ENCODE data around the gene RAP1GAP2. TPM values are rescaled to one million over a fixed set of nuclear protein-coding genes. Genes with fewer than 3 reads are reported as not detected.
A peak's percentile ranks its signal among the peaks of the same experiment; 100 is the strongest.

RAP1GAP2 gene
- total and polyA plus RNA-seq, 7 experiments from 2014 or later, result 0.54 to 95.6 (median 2.6) TPM

- no peaks in the 10 kb centered on the region for H3K9me3 Mint-ChIP-seq
- H3K9me3 ChIP-seq (ENCODE audit: control insufficient read depth in 2 of 3, low read length in 3 of 3), result no peaks in the 10 kb centered on the region
- intact Hi-C loops (cut with micrococcal nuclease), result no loop called here
- H3K4me1 ChIP-seq (ENCODE audit: control insufficient read depth in 2 of 2, insufficient read depth in 2 of 2, low read length in 2 of 2), result peaks cover 0 to 6% of the 10 kb centered on the region in 2 donors
- no peak overlapping the region for H3K4me3 ChIP-seq (ENCODE audit: low read length)
- no peaks in the 10 kb centered on the region for H3K27me3 ChIP-seq (ENCODE audit: control insufficient read depth in 2 of 2, insufficient read depth in 2 of 2, low read length in 2 of 2)
- CTCF ChIA-PET, result no interaction called here
- POLR2A ChIA-PET, result interaction anchor here (0.6 kb wide), 1 partner anchor 32 kb away, joined by 8 read pairs; no protein-coding TSS in a partner anchor
- H3K4me1 Mint-ChIP-seq, result peaks cover 11 to 25% (median 20%) of the 10 kb centered on the region in 7 donors
- ATAC-seq, result no peak
- no peak for DNase-seq
- H3K36me3 Mint-ChIP-seq, result peaks cover 0 to 10% (median 0%) of the 10 kb centered on the region in 5 donors
- H3K27me3 Mint-ChIP-seq, result peaks cover 0 to 9% (median 0%) of the 10 kb centered on the region in 5 donors
- no peak overlapping the region for H3K27ac Mint-ChIP-seq
- H3K36me3 ChIP-seq (ENCODE audit: control insufficient read depth in 2 of 3, insufficient read depth in 3 of 3, low read length in 3 of 3), result no peaks in the 10 kb centered on the region
- H3K27ac ChIP-seq (ENCODE audit: low read depth, low read length), result no peak overlapping the region
- H3K4me3 Mint-ChIP-seq, result no peak overlapping the region
These were observed 156.1 kb downstream of the RAP1GAP2 start for GRCh38 chr17:2952174-2952845.

GRCh38 chr17:2954898-2955445 is 158.7 kb downstream of the RAP1GAP2 start:
- H3K4me3 ChIP-seq (ENCODE audit: low read length), result no peak overlapping the region
- ATAC-seq (peak; percentile 73), DNase-seq (no peak)
- POLR2A ChIA-PET, result no interaction called here
- intact Hi-C loops (cut with micrococcal nuclease), result no loop called here
- peak overlapping the region in 1 of 10 donors; percentile 17 for H3K4me3 Mint-ChIP-seq
- peaks cover 11 to 27% (median 15%) of the 10 kb centered on the region in 7 donors for H3K4me1 Mint-ChIP-seq
- no peaks in the 10 kb centered on the region for H3K9me3 ChIP-seq (ENCODE audit: control insufficient read depth in 2 of 3, low read length in 3 of 3)
- CTCF ChIA-PET, result no interaction called here
- H3K36me3 Mint-ChIP-seq, result peaks cover 0 to 10% (median 0%) of the 10 kb centered on the region in 5 donors
- H3K36me3 ChIP-seq (ENCODE audit: control insufficient read depth in 2 of 3, insufficient read depth in 3 of 3, low read length in 3 of 3), result no peaks in the 10 kb centered on the region
- H3K27me3 Mint-ChIP-seq, result peaks cover 0 to 9% (median 0%) of the 10 kb centered on the region in 5 donors
- H3K9me3 Mint-ChIP-seq, result no peaks in the 10 kb centered on the region
- no peaks in the 10 kb centered on the region for H3K27me3 ChIP-seq (ENCODE audit: control insufficient read depth in 2 of 2, insufficient read depth in 2 of 2, low read length in 2 of 2)
- H3K4me1 ChIP-seq (ENCODE audit: control insufficient read depth in 2 of 2, insufficient read depth in 2 of 2, low read length in 2 of 2), result peaks cover 0 to 6% of the 10 kb centered on the region in 2 donors
- H3K27ac ChIP-seq (ENCODE audit: low read depth, low read length), result no peak overlapping the region
- H3K27ac Mint-ChIP-seq, result no peak overlapping the region

DNA sequence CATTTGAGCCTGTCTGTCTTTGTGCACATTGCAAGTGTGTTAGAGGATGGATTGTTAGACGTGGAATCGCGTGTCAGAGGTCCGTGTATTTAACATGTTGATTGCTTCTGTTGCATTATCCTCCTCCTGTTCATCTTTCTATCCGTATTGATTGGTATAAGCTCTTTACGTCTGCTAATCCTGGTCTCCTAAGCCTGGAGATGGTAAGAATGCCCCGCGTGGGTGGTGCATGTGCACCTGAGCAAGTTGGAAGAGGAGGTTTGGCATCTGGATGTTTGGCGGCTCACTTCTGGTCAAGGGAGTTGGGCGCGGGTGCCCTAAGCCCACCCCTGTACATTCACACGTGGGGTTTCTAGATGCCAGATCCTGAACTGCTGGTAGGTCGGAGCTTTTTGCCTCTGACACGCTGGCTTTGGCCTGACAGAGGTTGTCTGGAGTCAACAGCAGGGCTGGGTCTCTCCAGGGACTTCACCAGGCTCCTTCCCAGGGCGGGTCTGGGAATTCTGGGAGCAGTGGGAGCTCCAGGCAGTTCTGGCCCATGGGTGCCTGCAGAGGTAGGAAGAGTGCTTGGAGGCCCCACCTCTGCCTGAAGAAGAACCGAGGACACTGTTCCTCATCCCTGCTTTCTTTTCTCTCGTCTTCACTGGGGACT is 159.8 kb downstream of the RAP1GAP2 start:
- Mint-ChIP-seq H3K4me1 (peaks cover 11 to 27% (median 15%) of the 10 kb centered on the region in 7 donors), H3K27me3 (peaks cover 0 to 9% (median 0%) of the 10 kb centered on the region in 5 donors), H3K27ac (no peak overlapping the region), H3K36me3 (peaks cover 0 to 11% (median 0%) of the 10 kb centered on the region in 5 donors), H3K9me3 (no peaks in the 10 kb centered on the region), H3K4me3 (no peak overlapping the region)
- Histone ChIP-seq H3K4me1 (ENCODE audit: control insufficient read depth in 2 of 2, insufficient read depth in 2 of 2, low read length in 2 of 2) (peaks cover 0 to 6% of the 10 kb centered on the region in 2 donors), H3K9me3 (ENCODE audit: control insufficient read depth in 2 of 3, low read length in 3 of 3) (no peaks in the 10 kb centered on the region), H3K27ac (ENCODE audit: low read depth, low read length) (no peak overlapping the region), H3K4me3 (ENCODE audit: low read length) (no peak overlapping the region), H3K36me3 (ENCODE audit: control insufficient read depth in 2 of 3, insufficient read depth in 3 of 3, low read length in 3 of 3) (no peaks in the 10 kb centered on the region), H3K27me3 (ENCODE audit: control insufficient read depth in 2 of 2, insufficient read depth in 2 of 2, low read length in 2 of 2) (no peaks in the 10 kb centered on the region)
- DNase-seq (no peak), ATAC-seq (no peak)
- POLR2A ChIA-PET, result no interaction called here
- CTCF ChIA-PET, result no interaction called here
- intact Hi-C loops (cut with micrococcal nuclease), result no loop called here

- no peak for DNase-seq
- H3K9me3 ChIP-seq (ENCODE audit: control insufficient read depth in 2 of 3, low read length in 3 of 3), result no peaks in the 10 kb centered on the region
- H3K27ac Mint-ChIP-seq, result no peak overlapping the region
- H3K36me3 Mint-ChIP-seq, result peaks cover 0 to 7% (median 0%) of the 10 kb centered on the region in 5 donors
- H3K4me3 Mint-ChIP-seq, result no peak overlapping the region
- no peaks in the 10 kb centered on the region for H3K9me3 Mint-ChIP-seq
- POLR2A ChIA-PET, result no interaction called here
- H3K4me1 Mint-ChIP-seq, result peaks cover 8 to 25% (median 11%) of the 10 kb centered on the region in 7 donors
- intact Hi-C loops (cut with micrococcal nuclease), result no loop called here
- CTCF ChIA-PET, result no interaction called here
- no peaks in the 10 kb centered on the region for H3K36me3 ChIP-seq (ENCODE audit: control insufficient read depth in 2 of 3, insufficient read depth in 3 of 3, low read length in 3 of 3)
- no peaks in the 10 kb centered on the region for H3K27me3 ChIP-seq (ENCODE audit: control insufficient read depth in 2 of 2, insufficient read depth in 2 of 2, low read length in 2 of 2)
- no peak overlapping the region for H3K4me3 ChIP-seq (ENCODE audit: low read length)
- no peak for ATAC-seq
- H3K27ac ChIP-seq (ENCODE audit: low read depth, low read length), result no peak overlapping the region
- peaks cover 0 to 6% of the 10 kb centered on the region in 2 donors for H3K4me1 ChIP-seq (ENCODE audit: control insufficient read depth in 2 of 2, insufficient read depth in 2 of 2, low read length in 2 of 2)
- peaks cover 0 to 9% (median 0%) of the 10 kb centered on the region in 5 donors for H3K27me3 Mint-ChIP-seq
These were observed 161.5 kb downstream of the RAP1GAP2 start for GRCh38 chr17:2957631-2958286.

DNA sequence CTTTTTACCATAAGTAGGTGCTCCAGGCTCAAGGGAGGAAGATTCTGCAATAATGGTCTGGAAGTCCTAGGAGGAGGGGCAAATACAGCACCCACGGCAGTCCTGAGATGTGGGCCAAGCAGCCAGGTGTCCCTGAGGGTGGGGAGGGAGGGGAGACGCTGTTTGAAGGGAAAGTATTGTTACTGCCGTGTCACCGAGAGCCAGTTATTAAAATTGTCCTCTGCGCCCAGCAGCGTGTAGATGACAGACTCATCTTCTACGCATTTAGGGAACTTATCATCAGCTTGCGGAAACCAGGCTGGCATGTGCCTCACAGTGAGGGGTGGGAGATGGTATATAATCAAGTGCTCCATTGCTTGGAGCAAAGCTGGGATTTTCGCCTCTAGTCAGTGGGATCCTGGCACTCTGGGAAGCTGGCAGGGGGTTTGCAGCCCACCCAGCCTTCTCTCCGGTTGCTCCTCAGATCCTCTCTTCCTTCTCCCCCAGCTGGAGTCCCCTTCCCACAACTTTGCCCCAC is 162.5 kb downstream of the RAP1GAP2 start:
- no peak overlapping the region for H3K4me3 Mint-ChIP-seq
- peaks cover 8 to 25% (median 11%) of the 10 kb centered on the region in 7 donors for H3K4me1 Mint-ChIP-seq
- intact Hi-C loops (cut with micrococcal nuclease), result no loop called here
- peaks cover 0 to 6% of the 10 kb centered on the region in 2 donors for H3K4me1 ChIP-seq (ENCODE audit: control insufficient read depth in 2 of 2, insufficient read depth in 2 of 2, low read length in 2 of 2)
- no peaks in the 10 kb centered on the region for H3K9me3 Mint-ChIP-seq
- H3K27ac Mint-ChIP-seq, result peak overlapping the region in 1 of 9 donors; percentile 30
- no peak overlapping the region for H3K4me3 ChIP-seq (ENCODE audit: low read length)
- no peaks in the 10 kb centered on the region for H3K9me3 ChIP-seq (ENCODE audit: control insufficient read depth in 2 of 3, low read length in 3 of 3)
- ChIA-PET CTCF (no interaction called here), POLR2A (no interaction called here)
- no peak overlapping the region for H3K27ac ChIP-seq (ENCODE audit: low read depth, low read length)
- no peaks in the 10 kb centered on the region for H3K27me3 ChIP-seq (ENCODE audit: control insufficient read depth in 2 of 2, insufficient read depth in 2 of 2, low read length in 2 of 2)
- ATAC-seq (no peak), DNase-seq (no peak)
- H3K27me3 Mint-ChIP-seq, result peaks cover 0 to 9% (median 0%) of the 10 kb centered on the region in 5 donors
- H3K36me3 ChIP-seq (ENCODE audit: control insufficient read depth in 2 of 3, insufficient read depth in 3 of 3, low read length in 3 of 3), result peaks cover 0 to 9% (median 0%) of the 10 kb centered on the region in 3 experiments
- H3K36me3 Mint-ChIP-seq, result peaks cover 0 to 10% (median 0%) of the 10 kb centered on the region in 5 donors

DNA sequence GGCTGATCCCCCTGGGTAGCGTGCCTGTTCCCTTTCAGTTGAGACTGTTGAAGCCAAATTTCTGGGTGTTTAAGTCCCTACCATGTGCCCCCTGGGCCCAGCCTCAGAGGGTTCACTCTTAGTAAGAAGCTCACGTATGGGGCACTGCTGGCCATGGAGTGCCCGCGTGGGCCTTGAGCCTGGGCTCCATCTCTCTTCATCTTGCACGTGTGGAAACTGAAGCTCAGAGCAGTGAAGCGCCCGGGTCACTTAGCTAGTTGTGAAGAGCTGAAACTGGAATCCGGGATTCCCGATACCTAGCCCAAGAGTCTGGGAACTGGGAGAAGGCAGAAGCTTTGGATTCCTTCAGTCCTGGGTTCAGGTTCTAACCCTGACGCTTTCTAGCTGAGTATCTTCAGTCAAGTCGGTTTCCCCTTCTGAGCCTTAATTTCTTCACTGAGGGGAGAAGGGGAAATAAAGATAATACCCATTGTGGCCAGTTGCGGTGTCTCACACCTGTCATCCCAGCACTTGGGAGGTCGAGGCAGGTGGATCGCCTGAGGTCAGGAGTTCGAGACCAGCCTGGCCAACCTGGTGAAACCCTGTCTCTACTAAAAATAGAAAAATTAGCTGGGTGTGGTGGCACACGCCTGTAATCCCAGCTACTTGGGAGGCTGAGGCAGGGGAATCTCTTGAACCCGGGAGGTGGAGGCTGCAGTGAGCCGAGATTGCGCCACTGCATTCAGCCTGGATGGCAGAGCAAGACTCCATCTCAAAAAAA is 163.3 kb downstream of the RAP1GAP2 start:
- no peak for DNase-seq
- ATAC-seq, result no peak
- POLR2A ChIA-PET, result interaction anchor here (0.6 kb wide), 1 partner anchor 77 kb away, joined by 3 read pairs; no protein-coding TSS in a partner anchor
- peaks cover 0 to 9% (median 0%) of the 10 kb centered on the region in 5 donors for H3K27me3 Mint-ChIP-seq
- H3K4me1 ChIP-seq (ENCODE audit: control insufficient read depth in 2 of 2, insufficient read depth in 2 of 2, low read length in 2 of 2), result peaks cover 0 to 6% of the 10 kb centered on the region in 2 donors
- H3K36me3 ChIP-seq (ENCODE audit: control insufficient read depth in 2 of 3, insufficient read depth in 3 of 3, low read length in 3 of 3), result peaks cover 0 to 11% (median 0%) of the 10 kb centered on the region in 3 experiments
- intact Hi-C loops (cut with micrococcal nuclease), result no loop called here
- H3K27me3 ChIP-seq (ENCODE audit: control insufficient read depth in 2 of 2, insufficient read depth in 2 of 2, low read length in 2 of 2), result no peaks in the 10 kb centered on the region
- CTCF ChIA-PET, result no interaction called here
- H3K36me3 Mint-ChIP-seq, result peaks cover 0 to 10% (median 0%) of the 10 kb centered on the region in 5 donors
- peaks cover 8 to 22% (median 11%) of the 10 kb centered on the region in 7 donors for H3K4me1 Mint-ChIP-seq
- no peak overlapping the region for H3K4me3 ChIP-seq (ENCODE audit: low read length)
- H3K4me3 Mint-ChIP-seq, result no peak overlapping the region
- no peak overlapping the region for H3K27ac Mint-ChIP-seq
- no peaks in the 10 kb centered on the region for H3K9me3 Mint-ChIP-seq
- H3K27ac ChIP-seq (ENCODE audit: low read depth, low read length), result no peak overlapping the region
- no peaks in the 10 kb centered on the region for H3K9me3 ChIP-seq (ENCODE audit: control insufficient read depth in 2 of 3, low read length in 3 of 3)
